UCSD-AML1 (cell line): ENCODE results near the gene OSBPL10.
"Not testable (repeated sequence)": the region's sequence is repeated elsewhere in the genome, so short reads cannot be mapped to it uniquely, and the experiment has no call there.

Experiments
- DNase-seq: peaks from one replicate; lab custom pipeline; 2025; ENCODE audit not compliant: unreplicated experiment; lab: John Stamatoyannopoulos, UW

Gene OSBPL10

DNA sequence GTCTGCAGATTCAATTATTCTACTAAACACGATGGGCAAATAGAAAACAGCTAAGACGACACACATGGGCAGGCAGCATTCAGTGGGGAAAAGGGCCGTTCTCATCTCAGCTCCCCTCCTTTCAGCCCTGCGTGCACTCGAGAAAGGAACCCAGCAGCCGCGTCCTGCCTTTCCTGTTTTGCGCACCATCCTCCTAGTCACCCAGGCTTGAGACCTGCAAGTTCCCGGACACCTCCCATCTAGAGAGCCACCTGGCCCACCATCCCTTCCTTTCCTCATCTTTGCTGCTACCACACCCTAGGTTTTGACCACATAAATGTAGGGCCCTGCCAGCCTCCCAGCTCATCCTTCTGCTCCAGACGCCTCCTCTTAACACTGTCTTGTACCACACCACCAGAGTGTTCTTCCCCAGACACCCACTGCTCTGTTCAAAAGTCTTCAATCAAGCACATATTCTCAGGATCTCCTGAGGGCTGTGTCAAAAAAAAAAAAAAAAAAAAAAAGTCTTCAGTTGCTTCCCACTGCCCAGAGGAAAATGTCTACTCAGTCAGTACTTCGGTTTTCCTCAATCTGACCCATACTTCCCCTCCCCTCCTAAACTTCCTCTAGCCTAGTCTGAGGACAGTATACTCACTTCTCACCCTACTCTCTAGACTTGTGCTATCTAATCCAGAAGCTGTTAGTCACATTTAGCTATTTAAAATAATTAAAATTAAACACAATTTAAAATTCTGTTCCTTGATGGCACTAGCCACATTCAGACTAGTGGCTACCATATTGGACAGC is 266.4 kb downstream of the OSBPL10 start:
- DNase-seq = no peak

DNA sequence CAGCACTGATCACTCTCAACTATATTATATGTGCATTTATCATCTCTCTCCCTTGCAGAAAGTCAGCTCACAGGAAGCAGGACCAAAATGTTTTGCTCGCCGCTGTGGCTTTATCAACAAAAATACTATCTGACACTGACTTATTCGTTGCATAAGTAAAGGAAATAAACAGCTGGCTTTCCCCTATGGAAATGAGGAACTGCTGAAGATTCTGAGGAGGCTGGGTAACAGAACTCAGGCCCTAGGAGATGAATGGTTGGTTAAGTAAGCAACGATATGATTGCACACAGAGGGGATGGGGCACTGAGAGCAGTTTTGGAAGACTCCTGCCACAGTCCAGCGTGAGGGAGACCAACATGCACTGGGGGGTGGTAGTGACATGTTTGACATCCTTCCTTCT is 267.2 kb downstream of the OSBPL10 start:
- no peak for DNase-seq

DNA sequence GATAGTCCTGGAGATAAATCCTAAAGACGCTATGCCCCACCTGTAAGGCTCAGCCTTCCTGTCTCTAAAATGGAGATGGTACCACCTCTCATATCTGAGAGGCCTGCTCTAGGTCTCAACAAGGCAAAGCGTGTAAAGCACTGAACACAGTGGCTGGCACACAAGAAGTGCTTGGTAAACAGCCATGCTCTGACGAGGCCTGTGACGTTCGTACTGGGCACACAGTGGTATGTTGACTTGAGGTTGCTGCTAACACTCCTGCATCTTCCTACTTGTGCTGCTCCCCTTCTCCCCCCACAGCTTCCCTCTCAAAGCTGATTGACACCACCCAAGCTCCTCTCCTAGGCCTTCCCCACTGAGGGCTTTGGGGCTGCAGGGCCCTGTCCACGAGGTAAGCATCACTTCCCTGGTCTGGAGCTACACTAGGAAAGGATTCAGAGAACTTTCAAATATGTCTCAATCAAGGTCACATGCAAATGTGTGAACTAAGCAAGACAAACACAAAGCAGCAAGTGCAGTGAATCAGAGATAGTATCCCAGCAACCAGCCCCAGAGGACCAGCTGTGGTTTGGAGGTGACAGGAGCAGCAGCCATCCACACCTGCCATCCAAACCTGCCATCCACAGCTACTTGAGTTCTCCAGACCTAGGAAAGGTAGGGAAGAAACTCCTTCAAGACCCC is 270.8 kb downstream of the OSBPL10 start:
- DNase-seq = no peak

DNA sequence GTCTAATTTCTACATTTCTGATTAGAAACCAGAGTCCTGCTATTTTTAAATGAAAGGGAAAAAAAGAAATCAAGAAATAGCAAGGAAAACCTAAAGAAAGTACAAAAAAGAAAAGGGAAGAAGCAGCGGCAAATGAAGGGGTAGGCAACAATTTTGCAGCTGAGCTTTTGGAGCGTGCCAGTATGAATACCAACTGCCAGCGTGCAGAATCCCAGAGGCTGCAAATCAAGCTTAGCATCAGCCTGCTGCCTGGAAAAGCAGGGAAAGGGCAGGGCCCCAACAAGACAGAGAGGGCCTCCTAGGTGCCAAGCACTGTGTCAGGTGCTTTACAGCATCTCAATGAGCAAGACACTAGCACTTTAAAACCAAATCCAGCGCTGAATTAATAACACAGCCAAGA is 271.5 kb downstream of the OSBPL10 start:
- no peak for DNase-seq

DNA sequence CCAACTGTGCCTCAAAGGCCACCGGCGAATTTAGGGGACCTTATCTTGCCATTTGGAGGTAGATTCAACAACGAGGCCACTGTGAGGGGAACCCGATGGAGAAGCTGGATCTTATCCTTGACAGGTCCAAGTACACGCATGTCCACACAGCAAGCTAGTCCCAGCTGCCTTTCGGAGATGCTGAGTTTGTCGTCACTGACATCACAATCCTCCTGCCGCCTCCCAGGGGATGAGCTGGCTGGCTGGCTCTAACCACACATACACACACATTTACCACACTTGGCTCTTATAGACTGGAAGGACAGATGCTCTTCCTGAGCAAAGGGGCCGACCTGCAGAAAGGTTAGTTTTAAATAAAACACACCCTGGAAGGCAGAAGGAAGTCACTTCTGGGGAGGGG is 272.1 kb downstream of the OSBPL10 start:
- DNase-seq = no peak

DNA sequence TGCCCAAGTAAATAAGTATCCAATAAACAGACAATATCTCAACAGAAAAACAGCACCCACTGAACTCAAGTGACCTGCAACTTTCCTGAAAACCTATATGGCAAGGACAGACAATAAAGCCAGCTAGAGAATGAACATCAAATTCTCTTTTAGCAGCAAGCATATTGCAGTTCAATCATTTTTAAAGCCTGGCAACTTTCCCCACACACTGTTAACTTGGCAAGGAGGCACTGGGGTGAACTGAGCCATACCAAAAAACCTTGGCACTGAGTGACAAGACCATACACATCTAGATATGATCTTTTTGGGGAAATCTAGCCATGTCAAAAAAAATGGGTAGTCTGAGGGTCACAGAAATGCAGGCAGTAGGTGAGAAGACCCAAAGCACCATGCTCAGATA is 273.8 kb downstream of the OSBPL10 start:
- no peak for DNase-seq

DNA sequence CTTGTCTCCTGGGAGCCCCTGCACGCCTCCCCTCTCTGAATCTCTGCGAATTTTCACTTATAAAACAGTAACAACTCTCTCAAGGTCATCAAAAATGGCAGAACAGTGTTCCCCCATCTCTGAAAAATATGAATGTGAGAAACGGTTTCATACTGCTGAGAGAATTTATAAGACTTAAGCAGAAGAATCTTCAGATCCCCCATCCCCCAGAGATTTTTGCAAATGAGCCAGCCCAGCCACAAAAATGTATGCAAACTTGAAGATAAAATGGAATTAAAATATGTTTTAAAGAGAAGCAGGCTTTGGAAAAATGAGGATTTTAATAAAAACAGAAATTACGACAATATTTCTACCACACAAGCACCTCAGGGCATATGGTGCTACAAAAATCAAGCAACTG is 275.3 kb downstream of the OSBPL10 start:
- DNase-seq = no peak

DNA sequence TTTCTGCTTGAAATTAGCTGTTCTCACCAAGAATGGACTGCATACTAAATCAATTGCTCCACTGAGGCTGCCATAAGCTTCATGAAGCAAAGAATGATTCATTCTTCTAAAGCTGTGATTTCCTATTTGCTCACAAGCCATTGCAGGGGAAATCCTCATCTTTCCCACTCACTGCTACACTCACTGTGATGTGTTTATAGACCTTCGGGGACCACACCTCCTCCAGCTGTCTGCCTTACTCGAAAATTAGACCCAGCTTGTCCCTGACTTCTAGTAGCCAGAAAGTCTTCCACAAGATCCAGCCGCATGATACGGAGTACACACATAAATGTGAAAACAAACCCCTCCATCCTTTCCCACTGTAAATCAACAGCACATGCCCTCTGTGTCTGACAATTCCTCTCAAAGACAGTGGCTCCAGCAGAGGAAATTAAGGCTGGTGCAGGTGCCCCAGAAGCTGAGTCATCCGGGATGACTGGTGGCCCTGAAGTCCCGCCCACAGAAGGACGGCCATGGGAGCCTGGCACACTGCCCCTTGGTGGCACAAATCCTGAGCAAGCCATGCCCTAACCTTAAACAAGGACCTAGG is 276.4 kb downstream of the OSBPL10 start:
- no peak for DNase-seq

DNA sequence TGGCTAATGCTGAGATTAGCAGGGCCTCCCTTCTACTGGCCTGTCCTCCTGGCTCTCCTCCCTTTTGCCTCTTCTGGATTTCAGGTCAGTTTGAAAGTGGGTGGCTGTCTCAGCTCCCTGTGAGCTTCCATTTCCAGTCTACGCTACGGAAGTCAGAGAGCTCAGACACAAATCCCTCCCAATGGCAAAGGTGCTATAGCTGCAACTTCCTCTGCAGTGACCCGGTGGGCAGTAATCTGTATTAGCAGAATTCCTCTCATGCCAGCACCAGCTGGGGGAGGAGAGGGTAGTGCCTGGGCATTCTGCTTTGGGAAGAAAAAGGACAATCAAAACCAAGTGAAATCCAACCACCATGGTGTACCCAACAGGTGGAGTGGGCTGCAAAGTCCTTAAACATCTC is 276.9 kb downstream of the OSBPL10 start:
- DNase-seq = no peak

DNA sequence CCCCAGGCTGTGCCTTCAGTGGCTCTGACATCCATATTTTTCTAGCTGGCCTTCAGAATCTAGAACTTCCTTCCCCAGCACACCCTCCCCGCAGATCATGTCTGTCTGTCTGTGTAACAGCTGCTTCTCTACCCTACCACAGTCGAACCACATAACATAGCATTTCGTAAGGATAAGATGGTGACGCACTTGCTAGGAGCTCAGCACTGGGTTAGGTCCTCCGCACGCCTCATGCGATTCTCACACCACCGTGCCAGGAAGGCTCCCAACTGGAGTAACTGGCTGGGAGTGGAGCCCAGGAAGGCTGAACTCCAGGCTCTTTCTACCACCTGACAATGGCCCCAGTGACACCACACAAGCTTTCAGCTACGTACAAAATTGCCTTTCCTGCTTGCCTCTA is 279.8 kb downstream of the OSBPL10 start:
- no peak for DNase-seq

DNA sequence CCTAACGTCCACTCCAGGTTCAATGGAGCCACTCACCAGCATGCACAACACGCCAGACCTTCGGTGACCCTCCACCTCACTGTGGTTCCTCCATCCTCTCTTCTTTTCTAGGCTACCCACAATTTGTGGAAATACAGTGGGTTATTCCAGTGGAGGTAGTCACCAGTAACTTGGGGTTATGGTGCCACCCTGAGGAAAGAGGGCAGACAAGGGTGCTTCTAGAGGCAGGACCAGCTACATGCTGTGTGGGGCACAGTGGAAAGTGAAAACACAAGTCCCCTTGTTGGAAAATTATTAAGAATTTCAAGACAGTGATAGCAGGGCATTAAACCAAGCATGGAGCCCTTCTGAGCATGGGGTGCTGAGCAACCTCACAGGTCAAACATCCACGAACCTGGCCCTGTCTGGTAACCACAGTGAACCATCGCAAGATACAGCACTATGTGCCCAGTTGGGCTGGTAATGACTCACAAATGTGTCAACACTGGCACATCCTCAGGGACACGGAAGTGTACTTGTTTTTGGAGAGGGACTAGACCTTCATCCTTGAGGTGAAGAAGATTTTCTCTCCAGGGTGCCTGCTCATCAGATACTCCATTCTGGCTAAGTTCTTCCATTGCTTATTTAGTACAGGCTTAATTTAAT is 281.6 kb downstream of the OSBPL10 start:
- no peak for DNase-seq

DNA sequence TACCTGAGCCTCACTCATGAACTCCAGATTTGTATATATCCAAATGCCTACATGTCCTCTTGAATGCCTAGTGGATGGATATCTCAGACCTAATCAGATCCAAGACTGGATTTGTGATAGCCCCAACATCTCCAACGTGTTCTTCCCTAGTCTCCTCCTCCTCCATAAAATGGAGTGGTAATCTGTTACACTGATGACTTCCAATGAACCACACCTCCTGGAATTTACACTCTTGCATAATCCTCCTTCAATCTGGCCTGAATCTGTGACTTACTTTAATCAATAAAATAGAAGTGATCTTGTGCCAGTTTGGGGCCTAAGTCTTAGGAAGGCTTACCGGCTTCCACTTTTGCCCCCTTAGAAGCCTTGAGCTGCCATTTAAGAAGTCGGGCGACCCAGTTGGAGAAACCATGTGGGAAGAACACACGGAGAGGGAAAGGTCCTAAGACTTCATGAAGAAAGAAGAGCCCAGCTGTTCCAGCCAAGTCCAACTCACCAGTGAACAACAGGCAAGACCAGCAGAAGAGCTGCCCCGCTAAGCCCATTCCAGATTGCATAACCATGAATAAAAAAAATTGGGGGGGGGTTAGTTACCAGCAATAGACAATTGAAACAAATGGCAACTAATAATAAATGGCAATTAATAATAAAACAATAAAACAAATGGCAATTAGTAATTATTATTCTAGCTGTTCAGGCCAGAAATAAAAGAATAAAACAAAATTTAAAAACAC is 284.1 kb downstream of the OSBPL10 start:
- no peak for DNase-seq

DNA sequence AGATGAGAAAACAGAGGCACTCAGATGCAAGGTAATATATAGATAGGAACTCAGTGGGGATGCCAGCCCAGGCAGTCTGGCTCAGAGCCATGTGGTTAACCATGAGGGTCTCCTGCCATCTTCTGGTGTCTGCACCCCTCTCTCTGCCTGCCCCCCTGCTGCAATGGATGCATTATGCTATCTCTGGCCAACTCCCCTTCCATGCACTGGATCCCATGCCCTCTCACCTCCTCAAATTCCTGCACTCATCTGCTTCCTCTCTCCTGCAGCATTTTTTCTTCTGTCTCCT is 285.1 kb downstream of the OSBPL10 start:
- DNase-seq = no peak

DNA sequence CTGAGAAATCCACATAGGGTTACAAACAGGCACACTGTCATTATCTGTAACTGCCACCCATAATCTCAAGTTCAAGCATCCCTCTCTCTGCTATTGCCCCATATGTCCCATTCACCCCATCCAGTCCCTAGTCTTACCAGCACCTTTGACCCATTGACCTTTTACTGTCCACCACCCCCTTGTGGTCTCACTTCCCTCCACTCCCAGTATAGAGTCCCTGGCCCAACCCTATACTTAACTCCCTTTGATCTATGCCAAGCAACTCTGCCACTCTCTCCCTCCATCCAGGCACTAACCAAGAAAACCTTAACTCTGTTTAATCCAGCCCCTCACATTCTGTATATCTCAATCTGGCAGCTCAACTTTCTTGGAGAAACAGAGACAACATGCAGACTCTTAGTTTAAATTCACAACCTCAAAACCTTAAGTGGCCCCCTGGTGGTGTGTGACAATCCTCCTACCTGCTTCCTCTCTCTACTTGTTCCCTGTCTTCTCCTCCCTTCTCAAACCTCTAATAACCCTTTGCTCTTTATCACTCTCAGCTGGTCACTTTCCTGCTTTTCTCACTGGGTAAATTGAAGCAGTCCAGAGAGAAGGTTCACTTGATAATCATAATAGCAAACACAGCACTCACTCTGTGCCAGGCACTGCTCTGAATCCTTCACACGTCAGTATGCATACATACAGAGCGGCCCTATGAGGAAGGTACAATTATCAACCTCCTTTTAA is 285.6 kb downstream of the OSBPL10 start:
- DNase-seq = peak; percentile 12

DNA sequence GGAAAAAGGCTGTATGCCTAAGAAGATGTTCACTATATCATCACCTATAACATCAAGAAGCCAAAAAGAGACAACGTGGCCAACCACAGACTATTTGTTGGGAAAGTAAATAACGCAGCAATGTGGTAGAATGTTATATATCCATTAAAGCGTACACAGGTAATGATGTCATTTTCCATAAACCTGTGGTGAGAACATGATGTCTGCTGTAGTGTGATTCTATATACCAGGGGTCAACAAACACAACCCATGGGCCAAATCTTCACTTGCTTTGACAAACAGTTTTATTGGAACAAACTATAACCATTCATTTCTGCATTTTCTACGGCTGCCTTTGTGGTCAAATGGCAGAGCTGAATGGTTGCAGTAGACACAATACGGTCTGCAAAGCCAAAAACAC is 287.7 kb downstream of the OSBPL10 start:
- DNase-seq = no peak

DNA sequence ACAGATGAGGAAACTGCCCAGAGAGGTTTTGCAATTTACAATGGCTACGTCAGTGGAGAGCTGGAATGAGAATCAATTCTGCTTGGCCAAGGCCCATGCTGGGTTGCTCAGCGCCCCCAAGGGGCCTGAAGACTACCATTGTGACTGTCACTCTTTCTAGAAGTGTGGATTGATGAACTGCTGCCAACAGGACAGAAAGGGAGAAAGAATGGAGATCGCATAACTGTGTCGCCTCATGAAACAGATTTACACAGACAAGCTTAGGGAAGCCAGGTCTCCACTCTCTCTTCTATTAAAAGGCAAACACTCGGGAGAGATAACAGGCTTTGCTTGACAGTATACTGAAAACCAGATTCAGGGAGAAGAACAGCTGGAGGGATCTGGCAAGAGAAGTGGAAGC is 288.3 kb downstream of the OSBPL10 start:
- DNase-seq = peak; percentile 18

DNA sequence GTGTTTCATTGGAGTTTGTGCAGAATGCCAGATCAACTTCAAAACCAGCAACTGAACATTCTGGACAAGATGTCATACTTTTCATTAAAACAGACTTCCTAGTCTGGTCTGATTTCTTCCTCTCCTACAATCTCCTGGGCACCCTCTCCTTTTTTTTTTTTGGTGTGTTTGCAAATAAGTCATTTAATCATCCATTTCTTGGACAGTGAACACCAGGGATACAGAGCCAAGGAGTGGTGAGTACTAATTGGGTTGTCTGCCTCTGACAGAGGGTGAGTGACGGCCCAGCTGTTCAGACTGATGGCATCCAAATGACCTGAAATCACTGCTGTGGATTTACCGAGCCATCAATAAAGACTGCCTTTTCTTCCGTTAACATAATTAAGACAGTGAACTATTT is 290.3 kb downstream of the OSBPL10 start:
- no peak for DNase-seq

DNA sequence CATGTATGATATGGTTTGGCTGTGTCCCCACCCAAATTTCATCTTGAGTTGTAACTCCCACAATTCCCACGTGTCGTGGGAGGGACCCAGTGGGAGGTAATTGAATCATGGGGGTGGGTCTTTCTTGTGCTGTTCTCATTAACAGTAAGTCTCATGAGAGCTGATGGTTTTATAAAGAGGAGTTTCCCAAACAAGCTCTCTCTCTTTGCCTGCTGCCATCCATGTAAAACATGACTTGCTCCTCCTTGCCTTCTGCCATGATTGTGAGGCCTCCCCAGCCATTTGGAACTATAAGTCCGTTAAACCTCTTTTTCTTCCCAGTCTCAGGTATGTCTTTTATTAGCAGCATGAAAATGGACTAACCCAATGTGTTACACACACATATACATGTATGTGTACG is 291.5 kb downstream of the OSBPL10 start:
- DNase-seq = not testable (repeated sequence)

DNA sequence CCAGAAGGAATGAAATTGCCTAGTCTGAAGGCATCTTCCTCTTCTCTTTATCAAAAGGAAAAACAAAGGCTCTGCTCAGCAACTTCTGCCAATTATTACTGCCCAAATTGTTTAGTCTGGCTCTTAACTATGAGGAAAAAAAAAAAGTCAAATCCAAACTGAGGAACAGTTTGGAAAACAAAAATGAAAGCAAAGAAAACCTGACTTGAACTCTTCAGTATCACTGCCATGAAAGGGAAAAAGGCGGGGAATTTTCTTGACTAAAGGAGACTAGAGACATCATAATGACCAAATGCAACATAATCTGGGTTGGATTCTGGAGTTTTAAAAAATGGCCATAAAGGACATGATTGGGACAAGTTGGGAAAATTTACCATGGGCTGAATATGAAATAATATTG is 292.1 kb downstream of the OSBPL10 start:
- DNase-seq = no peak

DNA sequence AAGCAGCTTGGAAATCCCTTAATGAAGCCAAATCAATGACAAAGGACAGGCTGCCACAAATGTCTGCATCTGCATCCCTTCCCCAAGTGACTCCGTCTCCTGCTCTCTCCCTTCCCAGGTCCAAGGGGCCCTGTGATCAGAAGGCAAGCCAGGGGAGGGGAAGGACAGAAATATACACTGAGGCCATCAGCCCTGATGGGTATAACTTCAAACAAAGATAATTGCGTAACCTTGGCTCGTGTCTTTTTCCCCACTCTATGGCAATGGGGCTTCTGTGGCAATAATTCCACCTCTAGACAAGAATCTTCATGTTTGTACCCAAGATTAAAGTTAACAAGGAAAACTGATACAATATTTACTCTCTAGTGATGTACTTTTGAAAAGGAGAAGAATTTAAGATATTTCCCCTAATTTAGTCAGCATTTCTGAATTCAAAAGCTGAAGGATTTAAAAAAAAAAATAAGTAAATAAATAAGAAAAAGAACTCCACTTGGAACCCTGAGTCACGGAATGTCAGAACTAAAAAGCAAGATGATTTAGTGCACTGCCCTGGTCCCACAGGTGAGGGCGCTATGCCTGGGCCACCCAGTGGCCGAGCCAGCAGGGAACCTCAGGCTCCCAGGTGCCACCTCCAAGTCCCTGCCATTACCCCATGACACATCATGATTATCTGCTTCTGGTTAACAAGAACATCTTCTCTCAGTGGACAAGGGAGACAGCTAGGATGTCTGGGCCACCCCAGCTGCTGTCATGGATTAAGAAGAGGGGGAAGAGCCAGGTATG is 293.9 kb downstream of the OSBPL10 start:
- DNase-seq = no peak
